Right forelimb (tissue), 1 donor: ENCODE measurements around the gene MEGF9.

ENCODE experiments used
- DNase-seq: peaks from one replicate; pipeline ENCODE4 v3.0.0-alpha.2; 2018

MEGF9 gene

DNA sequence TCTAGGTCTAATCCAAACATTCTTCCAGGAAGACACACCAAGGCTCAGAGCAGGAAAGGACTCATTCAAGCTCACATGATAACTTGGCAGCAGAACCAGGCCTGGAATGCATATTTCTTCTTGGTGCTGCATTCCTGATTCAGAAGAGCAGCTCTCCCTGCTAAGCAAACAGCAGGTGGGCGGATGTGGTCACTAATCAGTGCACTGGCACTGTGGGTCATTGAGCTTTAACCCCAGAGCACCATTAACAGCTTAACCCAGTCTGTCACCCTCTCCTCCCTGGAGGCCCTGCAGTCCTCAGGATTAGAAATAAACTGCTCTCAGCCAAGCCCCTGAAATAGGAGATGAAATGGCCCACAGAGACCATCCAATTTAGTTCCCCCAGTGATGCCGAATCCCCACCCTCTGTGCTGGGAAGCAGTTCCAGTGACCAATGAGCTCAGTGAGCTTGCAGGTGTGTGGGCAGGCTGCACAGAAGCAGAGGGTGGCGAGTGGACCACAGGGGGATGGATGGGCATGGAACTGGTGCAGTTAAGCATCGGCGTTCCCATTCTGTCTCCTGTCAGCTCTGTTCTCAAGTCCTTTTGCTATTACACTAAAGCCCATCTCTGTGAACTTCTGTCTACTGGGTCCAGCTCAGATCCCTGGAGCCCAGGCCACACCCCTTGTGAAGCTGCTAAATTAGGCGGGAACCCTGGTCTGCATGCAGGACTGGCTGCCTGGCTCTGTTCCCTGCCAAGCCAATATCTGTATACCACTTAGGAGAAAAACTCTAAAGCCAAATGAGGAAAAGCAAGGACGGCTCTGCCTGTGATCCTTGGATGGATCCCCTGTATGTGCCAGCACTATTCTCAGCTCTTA lies 16.6 kb upstream of the MEGF9 start:
- DNase-seq = no peak

DNA sequence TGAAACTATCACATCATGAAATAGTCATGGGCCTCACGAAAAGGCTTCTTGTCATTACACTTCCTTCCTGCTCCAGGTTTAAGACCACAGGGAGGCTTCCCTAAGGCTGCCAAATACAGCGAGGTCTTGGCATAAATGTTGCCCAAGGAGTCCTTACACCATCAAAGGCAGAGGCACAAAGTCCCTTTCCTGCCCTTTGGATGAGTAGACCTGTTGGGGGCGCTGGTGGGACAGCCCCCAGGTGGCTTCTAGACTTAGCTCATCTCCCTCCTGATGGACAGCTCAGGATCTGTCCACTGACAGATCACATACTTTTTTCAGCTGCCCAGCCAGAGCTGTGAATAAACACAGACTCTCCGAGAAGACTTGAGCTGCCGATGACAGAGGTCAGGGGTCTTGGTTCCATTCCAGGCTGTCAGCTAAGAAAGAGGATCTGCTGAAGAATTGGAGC lies 15.5 kb upstream of the MEGF9 start:
- no peak for DNase-seq

DNA sequence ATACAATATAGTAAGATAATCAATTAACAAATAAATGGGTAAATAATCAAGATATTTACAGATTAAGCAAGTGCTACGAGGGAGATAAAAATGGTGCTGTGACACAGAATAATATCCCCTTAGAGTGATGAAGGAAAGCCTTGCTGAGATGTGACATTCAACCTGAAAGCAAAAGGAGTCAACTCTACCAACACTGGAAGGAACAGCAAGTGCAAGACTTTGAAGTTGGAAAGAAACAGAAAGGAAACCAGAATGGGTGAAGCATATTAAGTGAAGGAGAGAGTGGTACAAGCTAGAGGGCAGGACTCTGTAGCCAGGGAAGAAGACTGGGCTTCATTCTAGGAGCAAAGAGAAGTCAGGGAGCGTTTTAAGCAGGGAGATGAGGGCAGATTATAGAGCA lies 12.2 kb upstream of the MEGF9 start:
- no peak for DNase-seq

DNA sequence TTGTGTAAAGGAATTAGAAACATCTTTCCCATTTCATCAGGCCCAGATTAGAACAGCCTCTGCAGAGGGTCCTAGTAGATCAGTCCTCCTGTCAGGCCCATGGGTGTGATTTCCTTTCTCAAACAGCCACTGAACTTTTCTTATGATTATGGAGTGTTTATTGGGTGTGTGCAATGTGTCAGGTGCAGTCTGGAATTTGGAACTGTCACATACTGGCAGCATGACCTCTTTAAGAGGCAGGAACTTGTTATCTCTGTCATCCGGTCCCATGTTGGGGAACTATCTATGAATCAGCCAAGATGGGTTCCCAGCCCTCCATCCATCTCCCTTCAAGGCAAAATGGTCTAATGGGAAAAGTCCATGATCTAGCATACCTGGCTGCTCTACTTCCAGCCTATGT lies 11.6 kb upstream of the MEGF9 start:
- no peak for DNase-seq

DNA sequence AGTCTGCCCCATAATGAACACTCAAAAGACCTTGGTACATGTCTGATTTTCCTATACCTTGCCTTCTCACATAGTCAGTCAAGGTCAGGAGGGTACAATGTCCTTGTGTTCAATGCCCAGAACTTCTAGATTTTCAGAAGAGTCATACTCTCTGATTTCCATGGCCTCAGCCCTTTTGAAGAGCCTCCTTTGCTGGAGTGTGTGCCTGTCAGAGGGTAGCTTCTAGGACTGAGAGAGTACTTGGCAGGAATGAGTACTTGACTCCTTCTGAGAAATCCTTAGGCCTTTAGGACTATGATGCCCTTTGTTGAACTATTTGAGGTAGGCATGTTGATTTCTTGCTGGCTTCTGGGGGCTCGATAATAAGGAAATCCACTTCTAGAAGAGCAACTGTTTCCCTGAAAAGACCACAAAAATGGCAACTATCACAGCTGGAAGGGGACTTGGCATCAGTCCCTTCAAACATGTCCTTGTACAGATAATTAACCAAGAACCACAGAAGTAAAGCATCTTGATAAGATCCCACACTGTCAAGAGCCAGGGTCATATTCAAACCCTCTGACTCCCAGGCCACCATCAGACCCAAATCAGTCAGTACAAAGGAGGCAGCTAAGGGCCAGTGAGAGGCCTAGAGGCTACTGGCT lies 10.6 kb upstream of the MEGF9 start:
- no peak for DNase-seq

DNA sequence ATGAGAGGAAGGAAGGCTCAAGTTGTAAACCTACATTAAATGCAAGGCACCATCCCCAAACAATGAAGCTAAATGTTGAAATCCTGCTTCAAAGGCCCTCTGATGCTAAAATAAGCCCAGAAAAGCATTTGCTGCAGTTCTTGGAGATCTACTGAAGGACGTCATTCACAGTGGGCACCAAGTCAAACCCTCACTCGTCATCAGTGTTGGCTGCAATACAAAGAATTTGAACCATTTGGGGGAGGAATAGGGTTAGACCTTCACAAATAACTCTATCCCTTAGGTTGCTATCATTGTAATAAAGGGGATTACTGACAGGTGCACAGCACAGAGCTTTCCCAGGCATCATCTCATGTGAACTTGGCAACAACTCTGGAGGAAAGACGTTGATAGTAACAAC lies 9.3 kb upstream of the MEGF9 start:
- DNase-seq = no peak

DNA sequence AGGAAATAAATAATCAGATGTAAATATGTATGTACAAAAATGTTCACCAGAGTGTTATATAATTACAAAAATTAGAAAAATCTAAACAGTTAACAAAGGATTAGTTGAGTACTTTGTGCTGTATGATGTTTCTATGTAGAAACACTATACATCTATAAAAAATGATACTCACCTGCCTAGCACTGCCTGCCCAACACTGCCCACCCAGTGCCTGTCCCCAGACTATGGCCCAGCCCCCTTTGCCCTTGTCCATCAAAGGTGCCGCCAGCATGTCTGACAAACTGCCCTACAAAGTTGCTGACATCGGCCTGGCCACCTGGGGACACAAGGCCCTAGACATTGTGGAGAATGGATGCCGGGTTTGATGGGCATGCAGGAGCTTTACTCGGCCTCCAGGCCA lies 6.1 kb upstream of the MEGF9 start:
- no peak for DNase-seq

DNA sequence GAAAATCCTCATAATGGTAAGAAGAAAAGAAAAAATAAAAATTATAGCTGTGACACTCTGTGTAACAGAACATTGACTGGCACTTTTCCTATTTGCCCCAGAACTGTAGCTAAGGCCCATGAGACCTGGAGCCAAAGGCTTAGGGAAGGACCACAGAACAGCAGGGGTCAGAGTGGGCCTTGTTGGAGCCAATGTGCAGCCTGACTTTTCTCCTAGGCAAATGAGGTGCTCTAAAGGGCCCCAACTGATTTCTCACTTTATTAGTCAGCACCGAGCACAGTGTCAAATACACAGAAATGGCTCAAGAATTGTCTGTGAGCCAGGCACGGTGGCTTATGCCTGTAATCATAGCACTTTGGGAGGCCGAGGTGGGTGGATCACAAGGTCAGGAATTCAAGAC lies 4.0 kb upstream of the MEGF9 start:
- no peak for DNase-seq

DNA sequence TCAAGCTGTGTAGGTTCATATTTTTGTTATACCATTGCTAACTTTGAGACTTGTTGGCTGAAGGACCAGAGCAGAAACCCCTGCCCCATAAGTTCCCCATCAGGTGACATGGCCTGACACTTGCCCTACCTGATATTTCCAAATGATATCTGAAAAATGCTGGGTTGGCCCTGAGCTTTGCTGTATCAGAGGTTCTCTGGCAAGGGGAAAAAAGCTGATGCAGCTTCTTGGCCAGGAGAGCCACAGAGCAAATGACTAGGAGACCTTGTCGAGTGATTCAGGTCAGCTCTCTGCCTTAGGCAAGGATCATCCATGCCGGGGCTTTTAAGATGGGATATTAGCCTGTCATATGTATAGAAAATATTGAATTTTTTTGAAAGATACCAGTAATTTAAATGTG lies 2.9 kb upstream of the MEGF9 start:
- DNase-seq = no peak

DNA sequence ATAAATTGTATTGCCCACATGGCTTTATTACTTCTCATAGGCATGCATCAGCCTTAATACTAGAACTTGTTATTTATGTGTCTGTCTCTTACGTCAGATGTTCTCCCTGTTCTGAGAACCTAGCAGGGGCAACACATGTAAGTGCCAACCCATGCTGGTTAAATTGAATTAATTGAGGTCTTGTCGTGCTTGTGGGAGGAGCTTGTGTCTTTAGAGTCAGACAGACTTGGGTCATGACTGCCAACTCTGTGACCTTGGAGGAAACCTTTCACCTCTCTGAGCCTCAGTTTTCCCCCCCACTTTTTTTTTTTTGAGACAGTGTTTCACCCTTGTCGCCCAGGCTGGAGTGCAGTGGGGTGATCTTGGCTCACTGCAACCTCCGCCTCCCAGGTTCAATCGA lies 2.2 kb upstream of the MEGF9 start:
- no peak for DNase-seq

DNA sequence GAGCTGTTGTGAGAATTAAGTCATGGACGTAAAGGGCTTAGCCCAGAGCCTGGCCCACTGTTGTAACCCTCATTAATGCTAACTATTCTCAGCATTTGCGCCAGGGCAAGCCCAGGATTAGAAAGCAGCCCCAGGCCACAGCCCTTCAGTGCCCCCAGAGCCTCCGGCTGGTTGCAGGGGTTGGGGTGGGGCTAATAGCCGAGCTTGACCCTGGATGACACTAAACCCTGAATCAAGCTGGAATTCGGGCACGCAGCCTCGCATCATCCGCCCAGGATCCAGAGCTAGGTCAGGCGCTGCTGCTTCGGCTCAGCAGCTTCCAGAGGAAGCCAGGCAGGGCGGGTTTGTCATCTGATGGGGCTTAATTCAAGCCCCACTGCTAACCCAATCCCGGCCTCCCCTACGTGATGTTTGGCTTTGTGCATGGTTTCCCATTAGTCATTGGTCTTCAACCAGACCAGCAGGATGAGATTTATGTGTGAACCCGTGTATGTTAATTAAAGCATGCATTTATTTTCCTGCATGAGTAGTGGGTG lies 1.2 kb upstream of the MEGF9 start:
- peak; percentile 49 for DNase-seq

DNA sequence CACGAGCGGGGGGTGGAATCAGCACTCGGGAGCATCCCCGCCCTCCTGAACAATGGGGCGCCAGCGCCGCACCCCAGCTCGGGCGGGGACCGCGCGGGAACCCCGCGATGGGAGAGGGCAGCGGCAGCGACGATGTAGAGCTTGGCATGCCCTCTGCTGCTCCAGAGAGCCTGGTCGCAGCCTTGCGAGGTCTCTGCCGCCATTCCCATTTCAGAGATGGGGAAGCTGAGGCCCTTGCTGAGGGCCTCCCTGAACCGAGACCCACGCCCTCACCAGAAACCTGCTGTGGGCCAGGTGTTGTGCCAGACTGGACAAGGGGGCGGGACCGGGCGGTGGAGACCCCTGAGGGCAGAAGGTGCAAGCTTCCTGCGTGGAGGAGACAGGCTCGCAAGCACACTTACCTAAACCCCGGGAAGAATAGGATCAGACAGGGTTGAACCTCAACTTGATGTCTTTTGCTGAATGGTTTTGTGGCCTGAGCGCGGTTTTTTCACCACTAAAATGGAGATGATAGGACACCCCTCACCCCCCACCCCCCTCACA lies 647 bp upstream of the MEGF9 start:
- DNase-seq = no peak

DNA sequence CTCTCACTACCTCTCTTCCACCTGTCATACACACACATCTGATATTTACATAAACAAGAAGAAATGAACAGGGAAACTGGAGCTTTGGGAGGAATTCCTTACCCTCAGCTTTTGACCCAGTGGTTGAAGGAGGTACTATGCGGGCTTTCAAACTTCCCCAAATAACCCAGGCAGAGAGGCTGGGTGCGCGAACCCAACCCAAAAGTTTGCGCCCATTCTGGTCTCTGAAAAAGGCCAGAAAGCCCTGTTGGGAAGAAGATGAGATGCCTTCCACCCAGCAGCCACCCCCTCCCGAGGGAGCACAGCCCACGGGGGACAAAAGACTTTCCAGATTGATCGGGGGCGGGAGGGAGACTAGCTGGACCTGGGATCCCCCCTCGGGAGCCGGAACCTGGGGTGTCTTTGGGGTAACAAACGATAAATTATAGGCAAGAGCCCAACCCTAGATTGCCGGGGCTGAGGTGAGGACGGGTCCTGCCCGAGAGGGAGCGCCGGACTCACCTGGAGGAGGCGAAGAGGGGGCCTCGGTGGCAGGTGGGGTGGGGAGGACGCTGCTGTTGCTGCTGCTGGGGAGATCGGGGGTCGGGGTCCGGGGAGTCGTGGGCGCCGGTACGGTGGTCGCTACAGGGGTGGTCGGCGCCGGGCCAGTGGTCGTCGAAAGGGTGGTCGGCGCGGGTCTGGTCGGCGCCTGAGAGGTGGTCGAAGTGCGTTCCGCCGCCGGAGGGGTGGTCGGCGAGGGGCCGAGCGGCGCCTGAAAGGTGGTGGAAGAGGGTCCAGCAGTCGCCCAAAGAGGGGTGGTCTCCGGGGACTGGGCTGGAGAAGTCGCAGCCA lies 798 bp downstream of the MEGF9 start:
- peak; percentile 47 for DNase-seq

DNA sequence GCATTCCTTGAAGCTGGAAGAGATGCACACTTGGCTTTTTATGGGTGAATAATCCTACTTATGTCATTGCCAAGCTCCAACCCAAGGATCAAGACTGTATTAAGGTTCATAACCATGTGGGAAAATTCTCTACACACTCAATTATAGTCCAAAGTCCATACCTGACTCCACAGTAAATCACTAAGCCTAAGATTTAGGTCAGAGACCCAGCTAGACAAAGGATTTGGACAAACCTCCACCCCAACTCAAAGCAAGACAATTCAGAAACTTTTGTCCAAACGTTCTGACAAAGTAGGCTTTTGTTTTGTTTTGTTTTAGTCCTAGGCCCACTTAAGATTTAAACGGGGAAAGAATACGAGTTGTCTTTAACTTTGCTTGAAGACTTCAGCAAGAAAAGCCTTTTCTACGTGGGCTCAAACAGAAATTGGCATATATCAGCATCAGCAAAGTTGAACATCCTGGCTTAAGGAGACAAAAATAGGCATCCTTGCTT lies 1.7 kb downstream of the MEGF9 start:
- no peak for DNase-seq

DNA sequence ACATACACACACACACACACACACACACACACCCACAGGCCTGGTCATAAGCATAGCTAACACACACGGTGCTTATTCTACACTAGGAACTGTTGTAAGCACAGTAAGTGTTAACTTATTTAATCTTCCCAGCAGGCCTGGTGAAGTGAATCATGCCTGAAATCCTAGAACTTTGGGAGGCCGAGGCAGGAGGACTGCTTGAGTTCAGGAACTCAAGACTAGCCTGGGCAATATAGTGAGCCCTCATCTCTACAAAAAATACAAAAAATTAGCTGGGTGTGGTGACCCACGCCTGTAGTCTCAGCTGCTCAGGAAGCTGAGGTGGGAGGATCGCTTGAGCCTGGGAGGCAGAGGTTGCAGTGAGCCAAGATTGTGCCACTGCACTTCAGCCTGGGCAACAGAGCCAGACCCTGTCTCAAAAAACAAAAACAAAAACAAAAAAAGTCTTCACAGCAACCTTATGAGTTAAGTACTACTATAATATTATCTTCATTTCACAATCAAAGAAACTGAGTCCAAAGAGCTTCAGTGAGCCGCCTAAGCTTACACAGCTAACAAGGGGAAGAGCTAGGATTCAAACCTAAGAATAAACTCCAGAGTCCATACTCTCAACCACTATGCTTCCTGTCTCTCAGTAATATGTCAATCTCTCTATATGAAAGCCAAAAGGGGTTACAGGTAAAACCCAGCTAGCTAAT lies 2.3 kb downstream of the MEGF9 start:
- no peak for DNase-seq

DNA sequence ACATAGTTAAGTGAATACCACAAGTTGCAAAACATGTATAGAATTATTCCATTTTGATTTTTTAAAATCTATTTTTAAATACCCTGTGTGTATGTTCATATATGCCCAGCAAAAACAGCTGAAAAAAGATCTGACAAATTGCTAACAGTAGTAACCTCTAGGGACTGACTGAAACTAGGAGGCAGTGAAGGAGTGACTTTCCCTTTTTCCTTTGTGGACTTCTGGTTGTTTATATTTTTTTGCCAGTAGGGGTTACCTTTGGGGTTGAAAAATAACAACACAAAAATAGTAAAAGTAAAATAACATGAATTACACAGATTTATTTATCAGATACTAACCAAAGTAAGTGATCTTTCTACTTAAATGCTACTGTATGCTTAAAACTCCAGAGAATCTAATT lies 2.9 kb downstream of the MEGF9 start:
- DNase-seq = no peak

DNA sequence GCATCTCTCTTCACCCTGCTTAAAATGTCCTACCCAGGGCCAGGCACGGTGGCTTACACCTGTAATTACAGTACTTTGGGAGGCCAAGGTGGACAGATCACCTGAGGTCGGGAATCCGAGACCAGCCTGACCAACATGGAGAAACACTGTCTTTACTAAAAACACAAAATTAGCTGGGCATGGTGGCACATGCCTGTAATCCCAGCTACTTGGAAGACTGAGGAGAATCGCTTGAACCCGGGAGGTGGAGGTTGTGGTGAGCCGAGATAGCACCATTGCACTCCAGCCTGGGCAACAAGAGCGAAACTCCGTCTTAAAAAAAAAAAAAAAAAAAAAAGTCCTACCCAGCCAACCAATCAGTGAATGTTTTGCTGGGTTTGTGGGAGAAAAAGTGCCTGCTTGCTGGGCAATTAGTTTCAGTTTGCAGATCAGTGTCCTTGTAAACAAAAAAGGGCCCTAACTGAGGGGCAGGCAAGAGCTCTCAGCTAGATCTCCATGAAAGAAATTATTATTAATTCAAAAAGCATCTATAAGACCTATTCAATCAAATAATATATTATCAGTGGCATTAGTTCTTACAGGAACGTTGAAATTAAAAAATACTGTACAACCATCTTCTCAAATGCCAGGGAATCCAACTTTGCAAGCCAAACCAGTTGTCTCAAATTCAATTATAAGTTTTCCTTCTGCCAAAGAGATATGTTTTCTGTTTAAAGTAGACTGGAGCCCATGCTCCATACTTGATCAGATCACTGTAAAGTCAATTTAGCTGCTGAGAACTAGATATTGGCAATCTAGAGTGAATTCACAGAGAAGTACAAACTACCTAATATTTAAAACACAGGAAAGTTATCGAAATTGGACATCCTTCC lies 3.9 kb downstream of the MEGF9 start:
- DNase-seq = no peak

DNA sequence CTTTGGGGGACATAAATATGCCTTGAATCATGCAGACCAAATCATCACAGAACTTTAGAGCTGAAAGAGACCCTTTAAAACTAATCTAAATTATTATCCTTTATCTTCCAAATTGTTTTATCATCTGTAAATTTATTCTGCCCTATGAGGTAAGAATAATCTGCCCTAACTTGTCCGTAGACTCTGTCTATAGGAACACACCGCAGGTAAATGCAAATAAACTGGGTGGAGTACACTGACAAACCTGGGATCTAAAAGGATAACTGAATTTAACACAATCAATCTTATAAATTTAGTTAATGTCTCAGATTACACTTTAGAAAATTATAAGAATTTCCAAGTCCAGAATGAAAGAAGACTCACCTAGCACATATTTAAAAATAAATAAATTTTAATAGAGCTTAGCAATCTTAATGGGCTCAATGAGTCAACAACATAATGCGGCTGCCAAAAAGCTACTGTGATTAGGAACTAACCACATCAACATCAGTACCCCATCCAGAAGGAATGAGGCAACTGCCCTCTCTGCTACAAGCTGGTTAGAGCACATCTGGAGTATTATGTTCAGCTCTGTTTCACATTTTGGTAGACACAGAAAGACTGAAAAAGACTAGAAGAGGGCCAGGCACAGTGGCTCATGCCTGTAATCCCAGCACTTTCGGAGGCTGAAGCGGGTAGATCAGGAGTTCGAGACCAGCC lies 5.6 kb downstream of the MEGF9 start:
- no peak for DNase-seq

DNA sequence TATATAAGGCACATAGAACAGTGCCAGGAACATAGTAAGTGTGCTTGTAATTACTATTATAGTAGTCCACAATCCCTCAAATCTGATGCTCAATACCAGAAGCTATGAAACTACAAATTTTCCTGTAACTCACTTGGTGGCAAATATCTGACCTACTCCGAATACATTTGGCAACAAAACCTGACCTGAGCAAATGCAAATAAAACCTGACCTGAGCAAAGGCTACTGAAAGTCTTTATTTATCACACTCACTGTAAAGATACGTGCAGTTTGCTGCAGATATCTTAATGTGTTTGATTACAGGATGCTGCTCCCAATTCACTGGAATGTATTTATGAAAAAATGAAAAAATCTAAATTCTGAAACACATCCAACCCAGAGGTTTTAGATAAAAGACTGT lies 7.1 kb downstream of the MEGF9 start:
- no peak for DNase-seq

DNA sequence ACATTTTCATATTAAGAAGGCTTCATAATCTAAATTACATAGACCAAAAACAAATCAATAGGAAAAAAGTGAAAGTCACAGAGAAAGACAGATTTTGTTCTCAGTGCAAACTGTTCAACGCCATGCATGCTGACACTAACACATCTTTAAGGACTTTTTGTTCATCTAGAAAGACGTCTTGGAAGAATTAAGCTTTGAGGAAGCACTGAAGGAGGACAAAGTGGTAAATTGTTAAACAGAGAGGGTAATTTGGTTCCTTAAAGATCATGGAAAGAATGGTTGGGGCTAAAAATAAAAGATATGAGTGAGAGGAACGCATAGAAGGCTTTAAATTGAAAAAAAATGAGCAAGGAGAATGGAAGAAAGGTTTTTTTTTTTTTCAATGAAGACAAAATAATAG lies 9.1 kb downstream of the MEGF9 start:
- DNase-seq = no peak

DNA sequence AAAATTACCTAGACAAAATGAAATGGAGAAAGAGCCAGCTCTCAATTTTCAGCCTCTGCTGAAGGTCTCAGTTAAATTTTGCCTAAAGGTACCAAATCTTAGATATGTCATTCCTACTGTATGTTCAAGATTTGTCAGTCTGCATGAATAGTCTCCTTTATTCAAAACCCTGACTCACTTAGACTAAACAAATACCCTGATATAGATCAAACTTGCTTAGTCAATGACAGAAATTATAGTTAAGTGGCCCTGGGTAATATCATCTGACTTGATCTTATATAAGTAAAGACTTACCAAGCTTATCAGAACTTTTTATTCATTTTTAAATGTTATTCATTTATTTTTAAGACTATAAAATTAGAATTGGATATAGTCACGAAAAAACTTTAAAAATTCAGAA lies 12.2 kb downstream of the MEGF9 start:
- no peak for DNase-seq
